ENCODE results near the gene BID. TPM values are rescaled to one million over a fixed set of nuclear protein-coding genes. Genes with fewer than 3 reads are reported as not detected.

Gene BID
- total and polyA plus RNA-seq, 10 of the 15 experiments (the other 5 are each of a cell fraction or from before 2014, with no cell fraction given) = 7.9 to 241 (median 136) TPM

- Histone ChIP-seq H4K20me1 (ENCODE audit: control insufficient read depth, insufficient read depth) (no peaks in the 10 kb centered on the region), H3K4me3 (no peak overlapping the region), H3K79me2 (ENCODE audit: control insufficient read depth, insufficient read depth, low read length) (no peaks in the 10 kb centered on the region), H3K4me2 (ENCODE audit: control insufficient read depth, insufficient read depth) (no peak overlapping the region), H3K4me1 (ENCODE audit: control insufficient read depth, insufficient read depth, low read length) (no peaks in the 10 kb centered on the region), H3K36me3 (ENCODE audit: control insufficient read depth in 2 of 2, insufficient read depth in 2 of 2, low read length in 1 of 2) (peaks cover 8 to 28% of the 10 kb centered on the region in 2 experiments), H3K27me3 (replicated peaks in 1 of 2; ENCODE audit: control insufficient read depth in 2 of 2, insufficient read depth in 2 of 2, low read length in 1 of 2) (no peaks in the 10 kb centered on the region), H3K9me3 (replicated peaks; ENCODE audit: control insufficient read depth, insufficient read depth, low read length) (no peaks in the 10 kb centered on the region), H3K9ac (ENCODE audit: control insufficient read depth, insufficient read depth, low read length) (no peak overlapping the region), H3K27ac (ENCODE audit: control insufficient read depth, insufficient read depth) (no peak overlapping the region), H2AFZ (ENCODE audit: control insufficient read depth, low read depth, low read length) (no peak overlapping the region)
- intact Hi-C loops (cut with micrococcal nuclease; ENCODE audit: unreplicated experiment) = no loop called here
- no TSS peak for BruUV-seq (replicated peaks)
- TF ChIP-seq MEF2B (IDR thresholded peaks at IDR 0.05; ENCODE audit: partially characterized antibody, poor library complexity, severe bottlenecking) (no peak), MXI1 (IDR thresholded peaks at IDR 0.05; ENCODE audit: low read depth, low read length) (no peak), USF1 (IDR thresholded peaks at IDR 0.05; ENCODE audit: borderline replicate concordance, extremely low read length, insufficient read depth, low read depth, low read length) (no peak), USF2 (IDR thresholded peaks at IDR 0.05; ENCODE audit: borderline replicate concordance, low read depth, low read length) (no peak), CHD2 (IDR thresholded peaks at IDR 0.05; ENCODE audit: borderline replicate concordance, low read depth, low read length) (no peak), RAD51 (IDR thresholded peaks at IDR 0.05) (no peak), ZZZ3 (IDR thresholded peaks at IDR 0.05; ENCODE audit: control insufficient read depth, insufficient read length, low read depth) (no peak), RFX5 (IDR thresholded peaks at IDR 0.05; ENCODE audit: low read depth, low read length) (no peak)
- TF ChIP-seq, protein P1, sequence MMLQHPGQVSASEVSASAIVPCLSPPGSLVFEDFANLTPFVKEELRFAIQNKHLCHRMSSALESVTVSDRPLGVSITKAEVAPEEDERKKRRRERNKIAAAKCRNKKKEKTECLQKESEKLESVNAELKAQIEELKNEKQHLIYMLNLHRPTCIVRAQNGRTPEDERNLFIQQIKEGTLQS (IDR thresholded peaks at IDR 0.05; ENCODE audit: borderline replicate concordance, extremely low read depth, low read depth, low read length) = no peak
- TF ChIP-seq, protein P2, sequence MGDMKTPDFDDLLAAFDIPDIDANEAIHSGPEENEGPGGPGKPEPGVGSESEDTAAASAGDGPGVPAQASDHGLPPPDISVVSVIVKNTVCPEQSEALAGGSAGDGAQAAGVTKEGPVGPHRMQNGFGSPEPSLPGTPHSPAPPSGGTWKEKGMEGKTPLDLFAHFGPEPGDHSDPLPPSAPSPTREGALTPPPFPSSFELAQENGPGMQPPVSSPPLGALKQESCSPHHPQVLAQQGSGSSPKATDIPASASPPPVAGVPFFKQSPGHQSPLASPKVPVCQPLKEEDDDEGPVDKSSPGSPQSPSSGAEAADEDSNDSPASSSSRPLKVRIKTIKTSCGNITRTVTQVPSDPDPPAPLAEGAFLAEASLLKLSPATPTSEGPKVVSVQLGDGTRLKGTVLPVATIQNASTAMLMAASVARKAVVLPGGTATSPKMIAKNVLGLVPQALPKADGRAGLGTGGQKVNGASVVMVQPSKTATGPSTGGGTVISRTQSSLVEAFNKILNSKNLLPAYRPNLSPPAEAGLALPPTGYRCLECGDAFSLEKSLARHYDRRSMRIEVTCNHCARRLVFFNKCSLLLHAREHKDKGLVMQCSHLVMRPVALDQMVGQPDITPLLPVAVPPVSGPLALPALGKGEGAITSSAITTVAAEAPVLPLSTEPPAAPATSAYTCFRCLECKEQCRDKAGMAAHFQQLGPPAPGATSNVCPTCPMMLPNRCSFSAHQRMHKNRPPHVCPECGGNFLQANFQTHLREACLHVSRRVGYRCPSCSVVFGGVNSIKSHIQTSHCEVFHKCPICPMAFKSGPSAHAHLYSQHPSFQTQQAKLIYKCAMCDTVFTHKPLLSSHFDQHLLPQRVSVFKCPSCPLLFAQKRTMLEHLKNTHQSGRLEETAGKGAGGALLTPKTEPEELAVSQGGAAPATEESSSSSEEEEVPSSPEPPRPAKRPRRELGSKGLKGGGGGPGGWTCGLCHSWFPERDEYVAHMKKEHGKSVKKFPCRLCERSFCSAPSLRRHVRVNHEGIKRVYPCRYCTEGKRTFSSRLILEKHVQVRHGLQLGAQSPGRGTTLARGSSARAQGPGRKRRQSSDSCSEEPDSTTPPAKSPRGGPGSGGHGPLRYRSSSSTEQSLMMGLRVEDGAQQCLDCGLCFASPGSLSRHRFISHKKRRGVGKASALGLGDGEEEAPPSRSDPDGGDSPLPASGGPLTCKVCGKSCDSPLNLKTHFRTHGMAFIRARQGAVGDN (IDR thresholded peaks at IDR 0.05) = no peak
- in situ Hi-C loops (cut with MboI) = no loop called here
- CTCF ChIA-PET = no interaction called here
- FAIRE-seq (no peak), ATAC-seq (no peak), DNase-seq (ENCODE audit: low read depth, low spot score) (no peak)
- POLR2A ChIA-PET = no interaction called here
- RAD21 ChIA-PET (ENCODE audit: unreplicated experiment) = interaction anchor here (0.6 kb wide), 1 partner anchor 826 kb away, joined by 3 read pairs; no protein-coding TSS in a partner anchor
- 67% methylated on average over 14 of the region's 14 CpGs for WGBS (ENCODE audit: insufficient coverage, insufficient replicate concordance, low lambda C conversion rate, missing lambda C conversion rate)
- SMC1A ChIA-PET (ENCODE audit: uncharacterized antibody, unreplicated experiment) = interaction anchor here (0.6 kb wide), 1 partner anchor 26 kb away, joined by 3 read pairs; no protein-coding TSS in a partner anchor
Measured at GRCh38 chr22:17816649-17817048, 42.4 kb upstream of the BID start.

Measured in GM12878 (cell line).